Muscle layer of duodenum (tissue), 2 donors: ENCODE results near the gene C6orf89.

Source experiments
- H3K27ac ChIP-seq: one replicate; pipeline ENCODE4 v1.7.0; 2013; ENCODE audit warnings: mild to moderate bottlenecking, low read length
- H3K27me3 ChIP-seq: one replicate; pipeline ENCODE4 v1.7.0; 2013; ENCODE audit warnings: low read depth, mild to moderate bottlenecking, control low read depth, low read length
- H3K36me3 ChIP-seq, 2 donors: one replicate each; pipeline ENCODE4 v1.7.0; 2013; ENCODE audit warnings: low read length in 2 of 2, control low read depth in 1 of 2, mild to moderate bottlenecking in 1 of 2; ENCODE audit not compliant: insufficient read depth in 2 of 2, control insufficient read depth in 1 of 2
- H3K4me1 ChIP-seq, 2 donors: one replicate each; pipeline ENCODE4 v1.7.0; 2013; ENCODE audit warnings: low read length in 2 of 2, mild to moderate bottlenecking in 2 of 2, control low read depth in 1 of 2, moderate library complexity in 1 of 2; ENCODE audit not compliant: insufficient read depth in 2 of 2, control insufficient read depth in 1 of 2
- H3K4me3 ChIP-seq, 2 donors: one replicate each; pipeline ENCODE4 v1.7.0; 2013; ENCODE audit warnings: low read length in 2 of 2, low read depth in 1 of 2, mild to moderate bottlenecking in 1 of 2
- H3K9me3 ChIP-seq, 2 donors: one replicate each; pipeline ENCODE4 v1.7.0; 2013; ENCODE audit warnings: low read length in 2 of 2, control low read depth in 1 of 2, mild to moderate bottlenecking in 1 of 2; ENCODE audit not compliant: control insufficient read depth in 1 of 2
- donor health status: healthy.

C6orf89 gene

DNA sequence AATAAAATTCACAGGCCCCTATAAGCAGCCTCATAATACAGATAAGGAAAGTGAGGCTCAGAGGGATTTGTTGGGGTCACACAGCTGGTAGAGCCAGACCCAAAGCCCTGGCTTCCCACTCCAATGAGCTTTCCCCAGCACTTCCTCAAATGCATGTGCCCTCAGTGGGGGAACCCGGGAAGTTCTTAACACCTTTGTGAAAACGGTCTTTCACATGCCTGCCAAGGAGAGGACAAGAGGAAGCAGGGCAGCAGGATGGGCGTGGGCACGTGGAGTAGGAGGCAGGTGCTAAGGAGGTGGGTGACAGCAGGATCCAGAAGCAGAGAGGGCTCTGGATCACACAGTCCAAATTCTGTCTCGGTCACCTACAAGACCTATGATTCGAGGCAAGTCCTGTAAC, 69.4 kb downstream of the C6orf89 start:
- H3K4me3 ChIP-seq = peak overlapping the region in 1 of 2 donors; percentile 9
- no peaks in the 10 kb centered on the region for H3K27me3 ChIP-seq
- no peaks in the 10 kb centered on the region for H3K9me3 ChIP-seq
- no peaks in the 10 kb centered on the region for H3K4me1 ChIP-seq
- no peaks in the 10 kb centered on the region for H3K36me3 ChIP-seq
- no peak overlapping the region for H3K27ac ChIP-seq

DNA sequence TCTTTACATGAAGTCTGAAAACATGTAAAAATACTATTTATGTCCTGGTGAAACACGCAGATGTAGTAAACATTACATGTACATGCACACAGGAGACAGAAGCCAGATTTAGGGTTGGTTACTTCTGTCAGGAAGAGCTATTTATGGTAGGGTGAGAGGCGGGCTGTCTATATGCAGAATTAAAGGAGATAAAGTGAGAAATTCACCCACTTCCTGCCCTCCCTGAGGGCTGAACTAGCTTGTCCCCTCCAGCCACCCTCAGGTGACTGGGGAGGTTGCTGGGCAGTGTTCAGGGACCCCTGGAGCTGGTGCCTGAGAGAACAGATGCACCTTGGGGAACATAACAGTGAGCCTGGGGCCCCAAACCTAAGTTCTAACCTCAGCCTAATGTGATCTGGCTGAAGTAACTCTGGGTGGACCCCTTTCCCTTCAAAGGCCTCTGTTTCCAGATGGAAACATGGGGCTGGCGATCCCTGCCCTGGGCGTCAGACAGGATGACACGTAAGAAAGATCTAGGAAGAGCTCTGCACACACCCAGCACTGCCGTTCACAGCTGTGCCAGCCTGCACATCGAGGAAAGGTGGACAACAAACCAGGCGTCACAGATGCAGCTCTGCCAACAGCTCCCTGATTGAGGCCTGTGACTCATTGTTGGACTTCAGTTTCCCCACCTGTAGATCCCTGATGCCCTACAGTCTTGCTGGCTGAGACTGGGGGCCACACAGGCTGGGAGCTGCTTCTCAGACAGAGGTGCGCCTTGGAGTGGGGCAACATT, 70.1 kb downstream of the C6orf89 start:
- Histone ChIP-seq H3K4me3 (peak overlapping the region in 1 of 2 donors; percentile 9), H3K4me1 (peaks cover 0 to under 1% of the 10 kb centered on the region in 2 donors), H3K27ac (no peak overlapping the region), H3K36me3 (no peaks in the 10 kb centered on the region), H3K27me3 (no peaks in the 10 kb centered on the region), H3K9me3 (no peaks in the 10 kb centered on the region)

DNA sequence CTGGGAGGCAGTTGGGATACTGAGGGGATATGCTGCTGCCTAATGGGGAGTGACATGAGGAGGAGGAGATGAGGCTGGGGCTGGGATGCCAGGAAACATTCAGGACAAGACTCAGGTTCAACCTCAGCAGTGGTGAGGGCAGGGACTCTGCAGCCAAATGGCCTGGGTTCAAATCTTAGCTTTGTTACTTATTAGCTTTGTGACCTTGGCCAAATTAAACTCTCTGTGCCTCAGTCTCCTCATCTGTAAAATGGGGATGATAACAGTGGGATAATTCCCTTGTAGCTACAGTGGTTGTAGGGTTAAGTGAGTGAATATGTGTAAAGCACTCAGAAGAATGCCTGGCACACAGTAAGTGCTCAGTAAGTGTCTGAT, 70.7 kb downstream of the C6orf89 start:
- Histone ChIP-seq H3K9me3 (no peaks in the 10 kb centered on the region), H3K36me3 (no peaks in the 10 kb centered on the region), H3K4me3 (no peak overlapping the region), H3K27ac (no peak overlapping the region), H3K27me3 (no peaks in the 10 kb centered on the region), H3K4me1 (peaks cover 0 to 3% of the 10 kb centered on the region in 2 donors)

DNA sequence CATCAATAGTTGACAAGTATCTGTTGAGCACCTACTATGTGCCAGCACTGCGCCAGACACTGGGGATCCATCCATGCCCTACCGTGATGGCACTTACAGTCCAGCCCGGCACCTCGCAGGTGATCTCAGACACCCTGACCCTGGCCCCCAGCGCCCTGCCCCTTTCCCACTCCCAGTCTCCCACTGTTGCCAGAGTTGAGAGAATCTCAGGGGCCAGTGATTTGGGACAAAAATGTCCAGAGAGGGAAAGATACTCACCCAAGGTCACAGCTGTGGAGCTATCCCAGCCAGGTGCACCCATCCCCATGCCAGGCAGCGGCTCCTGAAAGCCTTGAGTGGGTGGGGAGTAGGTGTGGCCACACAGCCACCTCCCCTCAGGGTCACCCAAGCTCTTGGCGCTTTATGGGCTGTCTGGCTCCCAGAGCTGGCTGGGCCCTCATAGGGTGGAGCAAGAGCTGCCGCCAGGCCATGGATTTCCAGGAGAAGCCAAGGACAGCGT, 72.1 kb downstream of the C6orf89 start:
- Histone ChIP-seq H3K9me3 (no peaks in the 10 kb centered on the region), H3K36me3 (no peaks in the 10 kb centered on the region), H3K27me3 (no peaks in the 10 kb centered on the region), H3K27ac (no peak overlapping the region), H3K4me3 (no peak overlapping the region), H3K4me1 (peaks cover 0 to 3% of the 10 kb centered on the region in 2 donors)

- H3K27ac ChIP-seq = no peak overlapping the region
- peaks cover 0 to 9% of the 10 kb centered on the region in 2 donors for H3K4me1 ChIP-seq
- H3K27me3 ChIP-seq = no peaks in the 10 kb centered on the region
- H3K9me3 ChIP-seq = no peaks in the 10 kb centered on the region
- no peaks in the 10 kb centered on the region for H3K36me3 ChIP-seq
- H3K4me3 ChIP-seq = no peak overlapping the region
These were observed 73.2 kb downstream of the C6orf89 start for GRCh38 chr6:36958775-36959554.

- Histone ChIP-seq H3K27me3 (no peaks in the 10 kb centered on the region), H3K9me3 (no peaks in the 10 kb centered on the region), H3K4me3 (no peak overlapping the region), H3K27ac (no peak overlapping the region), H3K4me1 (peaks cover 0 to 14% of the 10 kb centered on the region in 2 donors), H3K36me3 (no peaks in the 10 kb centered on the region)
These were observed 74.0 kb downstream of the C6orf89 start for GRCh38 chr6:36959555-36960250.

DNA sequence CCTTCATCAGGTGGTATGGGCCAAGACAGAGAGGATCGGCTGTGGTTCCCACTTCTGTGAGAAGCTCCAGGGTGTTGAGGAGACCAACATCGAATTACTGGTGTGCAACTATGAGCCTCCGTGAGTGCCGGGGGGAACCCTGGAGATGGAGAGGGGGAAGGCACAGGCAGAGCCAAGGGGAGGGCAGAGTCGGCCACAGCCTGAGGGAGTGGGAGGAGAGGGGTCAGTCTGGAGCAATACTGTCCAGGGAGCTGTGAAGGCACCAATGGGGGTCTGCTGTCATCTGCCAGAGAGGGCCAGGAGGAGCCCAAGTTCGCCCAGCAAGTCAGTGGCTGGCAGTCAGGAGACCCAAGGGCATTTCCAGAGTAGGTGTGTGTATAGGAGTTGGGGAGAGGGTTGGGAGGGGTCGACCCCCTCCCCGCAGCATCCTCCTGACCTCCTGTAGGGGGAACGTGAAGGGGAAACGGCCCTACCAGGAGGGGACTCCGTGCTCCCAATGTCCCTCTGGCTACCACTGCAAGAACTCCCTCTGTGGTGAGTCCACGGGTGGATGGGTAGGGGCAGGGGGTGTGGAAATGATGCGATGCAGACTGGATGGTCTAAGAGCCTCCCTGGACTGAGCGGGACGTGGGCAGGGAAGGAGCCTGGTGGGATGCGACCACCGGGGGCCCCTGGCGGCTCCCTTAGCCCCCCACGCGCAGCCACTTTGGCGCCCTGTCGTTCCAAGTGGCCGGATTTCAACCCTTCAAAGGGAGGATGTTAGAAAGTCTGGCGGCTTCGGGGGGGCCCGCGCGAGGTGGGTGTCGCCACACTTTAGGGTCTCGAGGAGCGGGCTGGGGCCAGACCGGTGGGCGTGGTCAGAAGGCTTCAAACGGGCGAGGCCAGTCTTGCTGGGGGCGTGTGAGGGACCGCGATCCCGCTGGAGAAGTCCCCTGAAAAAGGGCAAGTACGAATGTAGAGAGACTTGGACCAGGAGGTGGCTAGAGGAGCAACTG, 76.0 kb downstream of the C6orf89 start:
- H3K9me3 ChIP-seq = no peaks in the 10 kb centered on the region
- H3K4me3 ChIP-seq = no peak overlapping the region
- H3K36me3 ChIP-seq = peaks cover 0 to 7% of the 10 kb centered on the region in 2 donors
- H3K27ac ChIP-seq = no peak overlapping the region
- H3K27me3 ChIP-seq = no peaks in the 10 kb centered on the region
- peaks cover 0 to 14% of the 10 kb centered on the region in 2 donors for H3K4me1 ChIP-seq

DNA sequence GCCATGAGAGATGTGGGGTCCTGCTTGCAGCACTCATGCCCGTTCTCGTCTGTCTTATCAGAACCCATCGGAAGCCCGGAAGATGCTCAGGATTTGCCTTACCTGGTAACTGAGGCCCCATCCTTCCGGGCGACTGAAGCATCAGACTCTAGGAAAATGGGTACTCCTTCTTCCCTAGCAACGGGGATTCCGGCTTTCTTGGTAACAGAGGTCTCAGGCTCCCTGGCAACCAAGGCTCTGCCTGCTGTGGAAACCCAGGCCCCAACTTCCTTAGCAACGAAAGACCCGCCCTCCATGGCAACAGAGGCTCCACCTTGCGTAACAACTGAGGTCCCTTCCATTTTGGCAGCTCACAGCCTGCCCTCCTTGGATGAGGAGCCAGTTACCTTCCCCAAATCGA, 77.1 kb downstream of the C6orf89 start:
- Histone ChIP-seq H3K4me1 (peaks cover 0 to 14% of the 10 kb centered on the region in 2 donors), H3K36me3 (peaks cover 7 to 18% of the 10 kb centered on the region in 2 donors), H3K27ac (no peak overlapping the region), H3K4me3 (no peak overlapping the region), H3K27me3 (no peaks in the 10 kb centered on the region), H3K9me3 (no peaks in the 10 kb centered on the region)

DNA sequence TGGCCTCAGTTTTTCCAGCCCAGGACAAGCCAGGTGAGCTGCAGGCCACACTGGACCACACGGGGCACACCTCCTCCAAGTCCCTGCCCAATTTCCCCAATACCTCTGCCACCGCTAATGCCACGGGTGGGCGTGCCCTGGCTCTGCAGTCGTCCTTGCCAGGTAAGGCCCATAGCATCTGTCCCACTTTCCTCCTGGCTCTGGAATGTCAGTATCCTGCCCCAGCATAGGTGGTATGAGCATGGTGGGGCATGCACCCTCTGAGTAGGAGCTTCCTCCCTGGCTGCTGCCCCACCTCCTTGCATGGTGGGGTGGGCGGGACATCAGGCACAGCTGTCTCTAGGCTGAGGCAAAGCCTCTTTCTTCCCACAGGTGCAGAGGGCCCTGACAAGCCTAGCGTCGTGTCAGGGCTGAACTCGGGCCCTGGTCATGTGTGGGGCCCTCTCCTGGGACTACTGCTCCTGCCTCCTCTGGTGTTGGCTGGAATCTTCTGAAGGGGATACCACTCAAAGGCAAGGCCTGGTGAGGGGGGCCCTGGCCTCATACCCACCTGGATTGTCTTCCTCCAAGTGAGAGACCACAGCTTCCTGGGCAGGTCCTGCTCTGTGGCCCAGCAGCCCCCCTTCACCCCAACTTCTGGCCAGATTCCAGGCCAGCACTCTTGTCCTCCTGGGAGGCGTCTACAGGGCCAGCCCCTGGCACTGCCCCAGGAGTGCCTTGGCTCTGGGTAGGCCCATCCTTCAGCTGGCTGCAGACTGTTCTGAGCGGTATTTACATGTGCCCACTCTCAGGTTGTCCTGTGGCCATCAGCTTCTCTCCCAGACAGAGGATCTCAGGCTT, 77.9 kb downstream of the C6orf89 start:
- H3K4me3 ChIP-seq = no peak overlapping the region

DNA sequence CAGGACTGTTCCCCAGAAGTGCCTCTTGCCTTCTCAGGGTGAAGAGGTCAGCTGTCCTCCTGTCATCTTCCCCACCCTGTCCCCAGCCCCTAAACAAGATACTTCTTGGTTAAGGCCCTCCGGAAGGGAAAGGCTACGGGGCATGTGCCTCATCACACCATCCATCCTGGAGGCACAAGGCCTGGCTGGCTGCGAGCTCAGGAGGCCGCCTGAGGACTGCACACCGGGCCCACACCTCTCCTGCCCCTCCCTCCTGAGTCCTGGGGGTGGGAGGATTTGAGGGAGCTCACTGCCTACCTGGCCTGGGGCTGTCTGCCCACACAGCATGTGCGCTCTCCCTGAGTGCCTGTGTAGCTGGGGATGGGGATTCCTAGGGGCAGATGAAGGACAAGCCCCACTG, 78.6 kb downstream of the C6orf89 start:
- no peaks in the 10 kb centered on the region for H3K27me3 ChIP-seq
- H3K36me3 ChIP-seq = peaks cover 18 to 33% of the 10 kb centered on the region in 2 donors
- H3K27ac ChIP-seq = no peak overlapping the region
- H3K9me3 ChIP-seq = no peaks in the 10 kb centered on the region
- H3K4me1 ChIP-seq = peaks cover 0 to 14% of the 10 kb centered on the region in 2 donors
- no peak overlapping the region for H3K4me3 ChIP-seq

More for the DNA sequence above, 77.9 kb downstream of the C6orf89 start:
- Histone ChIP-seq H3K9me3 (no peaks in the 10 kb centered on the region), H3K4me1 (peaks cover 0 to 14% of the 10 kb centered on the region in 2 donors), H3K27ac (no peak overlapping the region), H3K27me3 (no peaks in the 10 kb centered on the region), H3K36me3 (peaks cover 11 to 26% of the 10 kb centered on the region in 2 donors)
